ENCODE data around the gene AKAP6. TPM values are rescaled to one million over a fixed set of nuclear protein-coding genes. Genes with fewer than 3 reads are reported as not detected.

AKAP6 gene
- polyA plus RNA-seq, 1 donor = 8.5 TPM

DNA sequence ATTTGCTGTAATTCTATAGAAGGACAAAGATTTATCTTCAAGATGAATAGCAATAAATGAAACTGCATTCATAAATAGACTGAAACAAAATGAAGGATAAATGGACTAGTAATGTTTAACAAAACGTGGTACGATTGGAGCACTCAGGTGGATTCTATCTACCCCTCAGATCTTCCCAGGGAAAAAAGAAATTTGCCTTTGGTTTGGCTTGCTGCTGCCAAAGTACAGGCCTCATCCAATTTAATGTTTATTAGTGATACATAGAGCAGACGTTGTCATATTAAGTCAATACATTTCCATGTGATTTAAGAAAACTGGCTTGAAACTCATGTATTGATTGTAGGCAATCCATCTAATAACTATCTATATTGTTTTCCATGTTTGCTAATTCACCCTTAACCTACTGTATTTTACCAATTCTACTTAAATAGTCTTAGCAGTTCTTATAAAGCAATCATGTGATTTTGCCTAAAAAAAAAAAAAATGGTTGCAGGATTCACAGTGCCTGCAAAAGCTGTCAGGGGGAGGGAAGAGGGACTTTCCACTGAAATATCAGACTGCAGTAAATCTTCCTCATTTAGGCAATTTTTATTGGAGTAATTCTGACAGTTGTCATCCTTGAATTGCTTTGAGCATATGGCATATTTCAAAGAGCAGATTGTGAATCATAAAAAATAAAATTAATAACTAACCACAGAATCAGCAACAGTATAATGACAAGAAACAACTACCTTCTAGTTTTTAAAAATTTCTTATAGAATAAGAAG is 367.4 kb downstream of the AKAP6 start:
- no peak for DNase-seq
- Histone ChIP-seq H3K27me3 (ENCODE audit: control insufficient read depth, insufficient read depth, low read length) (no peaks in the 10 kb centered on the region), H3K36me3 (ENCODE audit: control insufficient read depth, insufficient read depth, low read length) (no peaks in the 10 kb centered on the region), H3K4me3 (ENCODE audit: low read length) (no peak overlapping the region), H3K27ac (ENCODE audit: low read length) (no peak overlapping the region), H3K9me3 (ENCODE audit: control insufficient read depth, low read depth, low read length) (no peaks in the 10 kb centered on the region), H3K4me1 (ENCODE audit: control insufficient read depth, insufficient read depth, low read length) (no peaks in the 10 kb centered on the region)
- 83% methylated on average over 2 of the region's 3 CpGs for WGBS (ENCODE audit: insufficient coverage, low lambda C conversion rate)

DNA sequence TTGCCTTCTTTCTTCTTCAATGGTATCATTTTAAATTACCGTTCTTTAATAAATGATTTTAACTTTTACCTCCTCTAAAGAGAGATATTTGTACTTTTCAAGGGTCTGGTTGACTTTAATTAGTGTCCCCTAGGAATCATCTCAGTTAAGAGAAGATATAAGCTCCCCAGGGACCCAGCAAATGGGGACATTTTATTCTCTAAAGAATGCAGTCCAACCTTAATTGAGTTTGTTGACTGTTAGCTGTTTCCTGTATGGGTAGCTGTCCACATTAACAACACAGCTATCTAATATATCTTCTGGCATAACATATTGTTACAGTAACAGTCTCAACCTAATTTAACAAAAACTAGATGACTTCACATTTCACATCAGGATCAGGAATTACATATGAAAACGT is 368.0 kb downstream of the AKAP6 start:
- no peak overlapping the region for H3K4me3 ChIP-seq (ENCODE audit: low read length)
- H3K4me1 ChIP-seq (ENCODE audit: control insufficient read depth, insufficient read depth, low read length) = no peaks in the 10 kb centered on the region
- no peaks in the 10 kb centered on the region for H3K27me3 ChIP-seq (ENCODE audit: control insufficient read depth, insufficient read depth, low read length)
- WGBS (ENCODE audit: insufficient coverage, low lambda C conversion rate) = 100% methylated on average over 2 of the region's 2 CpGs
- no peaks in the 10 kb centered on the region for H3K9me3 ChIP-seq (ENCODE audit: control insufficient read depth, low read depth, low read length)
- no peak for DNase-seq
- H3K27ac ChIP-seq (ENCODE audit: low read length) = no peak overlapping the region
- H3K36me3 ChIP-seq (ENCODE audit: control insufficient read depth, insufficient read depth, low read length) = no peaks in the 10 kb centered on the region

DNA sequence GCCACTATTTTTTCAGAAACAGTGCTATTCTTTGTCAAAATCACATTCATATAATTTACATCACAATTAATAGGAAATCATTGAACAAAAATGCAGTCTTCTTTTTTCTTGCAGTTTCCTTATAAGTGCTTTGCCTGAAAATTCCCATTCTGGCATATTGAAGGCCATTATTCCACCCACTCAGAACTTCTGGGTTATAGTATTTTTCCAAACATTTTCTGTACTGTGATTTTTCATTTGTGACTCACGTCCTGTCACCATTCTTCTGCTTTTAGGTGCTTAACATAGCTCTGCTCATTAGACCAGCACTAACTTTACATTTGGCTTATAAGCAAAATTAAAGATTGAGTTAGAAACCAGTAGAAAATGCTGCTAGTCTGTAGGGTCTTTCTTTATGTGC is 368.6 kb downstream of the AKAP6 start:
- Histone ChIP-seq H3K27ac (ENCODE audit: low read length) (no peak overlapping the region), H3K36me3 (ENCODE audit: control insufficient read depth, insufficient read depth, low read length) (no peaks in the 10 kb centered on the region), H3K9me3 (ENCODE audit: control insufficient read depth, low read depth, low read length) (no peaks in the 10 kb centered on the region), H3K4me1 (ENCODE audit: control insufficient read depth, insufficient read depth, low read length) (no peaks in the 10 kb centered on the region), H3K27me3 (ENCODE audit: control insufficient read depth, insufficient read depth, low read length) (no peaks in the 10 kb centered on the region), H3K4me3 (ENCODE audit: low read length) (no peak overlapping the region)
- DNase-seq = no peak
- 60% methylated on average over 1 of the region's 1 CpG for WGBS (ENCODE audit: insufficient coverage, low lambda C conversion rate)

DNA sequence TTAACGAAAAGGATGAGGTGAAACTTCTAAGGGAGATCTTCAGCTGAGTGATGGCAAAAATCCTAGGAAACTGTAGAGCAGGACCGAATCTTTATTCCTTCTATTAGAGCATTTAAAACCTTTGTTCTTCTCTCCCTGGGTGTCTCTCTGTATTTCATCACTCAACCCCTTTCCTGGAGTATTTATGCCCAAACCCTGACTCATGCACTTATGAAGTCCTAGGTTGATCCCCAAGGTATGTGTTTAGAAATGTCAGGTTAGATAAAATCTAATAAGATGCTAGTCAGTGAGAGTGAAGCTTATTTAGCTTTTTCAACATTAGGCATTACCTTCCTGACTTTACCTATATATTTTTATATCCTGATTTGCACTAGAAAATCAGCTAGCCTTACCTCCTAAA is 369.7 kb downstream of the AKAP6 start:
- Histone ChIP-seq H3K9me3 (ENCODE audit: control insufficient read depth, low read depth, low read length) (no peaks in the 10 kb centered on the region), H3K27me3 (ENCODE audit: control insufficient read depth, insufficient read depth, low read length) (no peaks in the 10 kb centered on the region), H3K36me3 (ENCODE audit: control insufficient read depth, insufficient read depth, low read length) (no peaks in the 10 kb centered on the region), H3K4me3 (ENCODE audit: low read length) (no peak overlapping the region), H3K27ac (ENCODE audit: low read length) (no peak overlapping the region), H3K4me1 (ENCODE audit: control insufficient read depth, insufficient read depth, low read length) (no peaks in the 10 kb centered on the region)
- WGBS (ENCODE audit: insufficient coverage, low lambda C conversion rate) = no CpG with 5 or more reads among the region's 2 CpGs
- no peak for DNase-seq

DNA sequence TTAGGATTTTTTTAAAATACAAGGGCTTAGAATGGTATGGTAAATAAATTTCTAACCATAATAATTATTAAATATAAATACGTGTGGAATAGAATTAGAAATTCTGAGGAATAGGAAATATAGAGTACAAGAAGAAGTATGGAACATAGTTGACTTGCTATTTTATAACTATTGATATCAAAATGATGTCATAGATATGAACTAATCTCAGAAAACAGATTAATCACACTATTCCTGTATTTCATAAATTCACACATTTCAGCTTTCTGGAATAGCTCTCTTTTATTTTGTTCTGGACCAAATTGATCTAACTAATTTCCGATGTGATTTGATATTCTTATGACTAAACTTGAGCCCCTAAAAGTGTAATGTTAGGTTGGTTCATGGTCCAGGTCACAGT is 372.4 kb downstream of the AKAP6 start:
- 100% methylated on average over 1 of the region's 2 CpGs for WGBS (ENCODE audit: insufficient coverage, low lambda C conversion rate)

DNA sequence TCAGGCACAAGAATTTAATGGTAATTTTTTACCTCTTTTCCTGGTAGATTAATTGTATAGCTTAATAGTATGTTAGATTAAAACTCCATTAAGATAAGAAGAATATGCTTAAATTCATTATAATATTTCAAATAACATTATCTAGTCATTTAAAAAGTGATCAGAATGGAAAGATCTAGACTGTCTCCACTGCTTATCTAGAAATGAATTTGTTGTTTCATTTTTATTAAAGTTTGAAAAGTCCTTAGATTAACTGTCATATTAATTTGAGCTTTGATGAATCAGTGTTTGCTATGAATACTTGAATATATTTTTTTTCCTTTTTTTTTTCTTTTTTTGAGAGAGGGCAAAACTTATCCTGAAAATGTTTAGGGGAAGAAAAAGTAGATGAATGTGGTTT is 373.0 kb downstream of the AKAP6 start:
- no peaks in the 10 kb centered on the region for H3K9me3 ChIP-seq (ENCODE audit: control insufficient read depth, low read depth, low read length)
- no peaks in the 10 kb centered on the region for H3K27me3 ChIP-seq (ENCODE audit: control insufficient read depth, insufficient read depth, low read length)
- no peaks in the 10 kb centered on the region for H3K4me1 ChIP-seq (ENCODE audit: control insufficient read depth, insufficient read depth, low read length)
- no peak for DNase-seq
- H3K36me3 ChIP-seq (ENCODE audit: control insufficient read depth, insufficient read depth, low read length) = no peaks in the 10 kb centered on the region
- H3K4me3 ChIP-seq (ENCODE audit: low read length) = no peak overlapping the region
- H3K27ac ChIP-seq (ENCODE audit: low read length) = no peak overlapping the region

More for the DNA sequence above, 372.4 kb downstream of the AKAP6 start:
- no peak overlapping the region for H3K4me3 ChIP-seq (ENCODE audit: low read length)
- no peaks in the 10 kb centered on the region for H3K27me3 ChIP-seq (ENCODE audit: control insufficient read depth, insufficient read depth, low read length)
- H3K36me3 ChIP-seq (ENCODE audit: control insufficient read depth, insufficient read depth, low read length) = no peaks in the 10 kb centered on the region
- H3K9me3 ChIP-seq (ENCODE audit: control insufficient read depth, low read depth, low read length) = no peaks in the 10 kb centered on the region
- no peaks in the 10 kb centered on the region for H3K4me1 ChIP-seq (ENCODE audit: control insufficient read depth, insufficient read depth, low read length)
- DNase-seq = no peak
- no peak overlapping the region for H3K27ac ChIP-seq (ENCODE audit: low read length)

DNA sequence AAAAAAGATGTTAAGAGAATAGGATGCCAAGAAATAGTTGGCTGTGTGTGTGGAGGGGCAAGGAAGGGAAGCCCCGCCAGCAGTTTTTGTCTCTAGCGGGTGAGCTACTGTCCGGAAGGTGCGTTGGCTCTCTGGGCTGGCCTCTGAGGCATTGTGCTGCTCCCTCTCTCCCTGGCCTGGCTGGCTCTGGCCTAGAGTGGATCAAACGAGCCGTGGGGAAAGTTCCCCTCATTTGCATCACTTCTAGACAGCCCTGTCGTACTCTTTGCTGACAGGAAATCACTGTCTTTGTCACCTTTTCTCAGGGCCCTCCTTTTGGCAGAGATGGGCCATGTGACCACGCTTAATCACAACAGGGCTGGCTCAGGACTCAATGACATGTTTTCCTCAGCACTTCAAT is 373.5 kb downstream of the AKAP6 start:
- DNase-seq = no peak
- no peaks in the 10 kb centered on the region for H3K4me1 ChIP-seq (ENCODE audit: control insufficient read depth, insufficient read depth, low read length)
- no CpG with 5 or more reads among the region's 8 CpGs for WGBS (ENCODE audit: insufficient coverage, low lambda C conversion rate)
- H3K36me3 ChIP-seq (ENCODE audit: control insufficient read depth, insufficient read depth, low read length) = no peaks in the 10 kb centered on the region
- H3K4me3 ChIP-seq (ENCODE audit: low read length) = no peak overlapping the region
- H3K9me3 ChIP-seq (ENCODE audit: control insufficient read depth, low read depth, low read length) = no peaks in the 10 kb centered on the region
- no peak overlapping the region for H3K27ac ChIP-seq (ENCODE audit: low read length)
- no peaks in the 10 kb centered on the region for H3K27me3 ChIP-seq (ENCODE audit: control insufficient read depth, insufficient read depth, low read length)

DNA sequence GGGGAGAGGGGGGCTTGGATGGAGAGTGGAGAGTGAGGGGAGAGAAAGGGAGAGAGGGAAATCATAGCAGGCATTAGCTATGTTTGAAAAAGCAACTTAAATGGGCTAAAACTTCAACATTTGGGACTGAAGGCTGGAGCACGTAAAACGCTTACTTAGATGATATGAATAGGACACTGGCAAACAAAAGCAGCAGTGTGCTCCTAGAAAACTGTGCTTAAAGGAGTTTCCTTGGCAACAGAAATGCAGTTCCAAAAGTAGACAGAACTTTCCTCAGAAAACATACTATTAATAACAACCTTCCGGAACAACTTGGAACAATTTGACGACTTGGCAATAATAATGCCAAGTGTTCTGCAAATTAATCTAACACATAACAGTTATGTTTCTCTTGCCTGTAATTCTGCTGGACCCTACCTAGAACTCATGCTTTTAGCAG is 374.1 kb downstream of the AKAP6 start:
- H3K4me1 ChIP-seq (ENCODE audit: control insufficient read depth, insufficient read depth, low read length) = no peaks in the 10 kb centered on the region
- no peaks in the 10 kb centered on the region for H3K9me3 ChIP-seq (ENCODE audit: control insufficient read depth, low read depth, low read length)
- DNase-seq = no peak
- no peaks in the 10 kb centered on the region for H3K36me3 ChIP-seq (ENCODE audit: control insufficient read depth, insufficient read depth, low read length)
- no peak overlapping the region for H3K27ac ChIP-seq (ENCODE audit: low read length)
- no peak overlapping the region for H3K4me3 ChIP-seq (ENCODE audit: low read length)
- H3K27me3 ChIP-seq (ENCODE audit: control insufficient read depth, insufficient read depth, low read length) = no peaks in the 10 kb centered on the region
- 60% methylated on average over 2 of the region's 4 CpGs for WGBS (ENCODE audit: insufficient coverage, low lambda C conversion rate)

DNA sequence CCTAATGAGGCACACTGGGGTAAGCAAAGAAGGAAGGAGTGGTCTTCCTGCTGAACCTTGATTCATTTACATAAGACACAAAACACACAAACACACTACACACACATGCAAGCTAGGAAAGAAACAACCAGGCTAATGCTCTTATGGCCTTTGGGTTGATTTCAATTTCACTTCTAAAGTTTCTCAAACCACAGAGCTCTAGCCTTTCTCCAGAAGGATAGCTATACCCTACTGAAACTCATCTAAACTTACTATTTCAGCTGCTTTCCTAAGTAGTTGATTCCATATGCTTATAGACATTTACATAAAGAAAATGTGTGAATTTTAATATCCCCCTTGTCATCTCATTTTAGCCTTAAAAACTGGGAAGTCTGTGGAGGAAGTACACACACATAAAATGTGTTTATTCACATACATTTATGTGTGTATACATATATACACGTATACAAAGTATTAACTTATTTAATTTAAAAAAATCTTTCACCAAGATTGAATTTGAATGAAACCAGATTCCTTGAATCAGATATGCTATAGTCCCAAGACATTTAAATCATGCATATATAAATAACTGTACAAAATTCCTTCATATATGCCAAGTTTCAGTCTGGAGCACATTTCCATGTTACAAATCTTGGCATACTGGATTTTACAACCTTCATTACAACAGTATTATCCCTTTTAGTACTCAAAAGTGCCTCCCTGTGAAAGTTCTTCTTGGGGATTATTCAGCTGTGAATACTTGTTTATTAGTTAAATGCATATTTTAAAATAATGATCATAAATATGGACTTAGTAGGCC is 377.8 kb downstream of the AKAP6 start:
- Histone ChIP-seq H3K27me3 (ENCODE audit: control insufficient read depth, insufficient read depth, low read length) (no peaks in the 10 kb centered on the region), H3K9me3 (ENCODE audit: control insufficient read depth, low read depth, low read length) (no peaks in the 10 kb centered on the region), H3K4me1 (ENCODE audit: control insufficient read depth, insufficient read depth, low read length) (no peaks in the 10 kb centered on the region), H3K27ac (ENCODE audit: low read length) (no peak overlapping the region), H3K4me3 (ENCODE audit: low read length) (no peak overlapping the region), H3K36me3 (ENCODE audit: control insufficient read depth, insufficient read depth, low read length) (no peaks in the 10 kb centered on the region)
- no CpG with 5 or more reads among the region's 1 CpG for WGBS (ENCODE audit: insufficient coverage, low lambda C conversion rate)
- no peak for DNase-seq

DNA sequence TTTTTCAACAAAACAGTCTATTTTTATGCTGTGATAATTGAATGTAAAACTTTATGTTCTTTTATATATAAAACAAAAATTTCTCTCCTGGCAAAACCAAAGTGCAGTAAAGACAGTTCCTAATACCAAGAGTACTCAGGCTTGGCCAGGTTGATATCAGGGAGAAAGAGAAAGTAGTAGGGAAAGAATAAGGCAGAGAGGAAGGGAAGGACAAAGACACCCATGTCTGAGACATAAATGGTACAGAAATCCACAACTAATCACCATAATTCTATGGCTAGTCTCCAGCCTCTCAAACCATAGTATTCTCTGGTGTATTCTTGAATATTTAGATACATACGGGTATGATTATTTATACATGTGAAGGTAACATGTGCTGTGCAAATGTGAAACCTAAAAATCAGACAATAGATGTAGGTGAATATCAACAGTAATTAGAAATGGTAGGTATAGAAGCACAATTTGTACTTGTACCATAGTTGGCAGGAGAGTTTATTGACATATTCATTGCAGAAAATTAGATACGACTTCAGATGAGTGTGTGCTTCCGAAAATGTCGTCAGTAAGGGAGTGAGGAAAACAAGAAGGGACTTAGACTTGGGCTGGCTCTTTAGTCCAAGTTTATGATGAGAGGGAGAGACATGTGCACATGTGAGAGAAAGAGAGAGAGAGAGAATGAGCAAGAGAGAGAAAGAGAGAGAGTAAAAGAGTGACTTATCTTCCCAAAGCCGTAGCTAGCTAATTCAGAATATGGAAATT is 378.8 kb downstream of the AKAP6 start:
- Histone ChIP-seq H3K27ac (ENCODE audit: low read length) (no peak overlapping the region), H3K27me3 (ENCODE audit: control insufficient read depth, insufficient read depth, low read length) (no peaks in the 10 kb centered on the region), H3K4me1 (ENCODE audit: control insufficient read depth, insufficient read depth, low read length) (no peaks in the 10 kb centered on the region), H3K36me3 (ENCODE audit: control insufficient read depth, insufficient read depth, low read length) (no peaks in the 10 kb centered on the region), H3K9me3 (ENCODE audit: control insufficient read depth, low read depth, low read length) (no peaks in the 10 kb centered on the region), H3K4me3 (ENCODE audit: low read length) (no peak overlapping the region)
- WGBS (ENCODE audit: insufficient coverage, low lambda C conversion rate) = 87% methylated on average over 5 of the region's 5 CpGs
- DNase-seq = no peak

All from large intestine (tissue), 3 donors.